ENCODE data around the gene CYP2D6.
"Not testable (repeated sequence)": the region's sequence is repeated elsewhere in the genome, so short reads cannot be mapped to it uniquely, and the experiment has no call there.

The CYP2D6 gene

GRCh38 chr22:42152661-42153270 lies 22.2 kb upstream of the CYP2D6 start:
- no peak for TF ChIP-seq CTCF (IDR thresholded peaks at IDR 0.05; ENCODE audit: low read depth, low read length, missing control alignments)
- no peak for DNase-seq (ENCODE audit: low read depth)
- no peak overlapping the region for H3K4me3 ChIP-seq (ENCODE audit: low read depth, low read length)
- in situ Hi-C loops (cut with HindIII; ENCODE audit: low sequenced_read_pairs): no loop called here

GRCh38 chr22:42151924-42152635 lies 21.5 kb upstream of the CYP2D6 start:
- no peak for DNase-seq (ENCODE audit: low read depth)
- in situ Hi-C loops (cut with HindIII; ENCODE audit: low sequenced_read_pairs): no loop called here
- TF ChIP-seq CTCF (IDR thresholded peaks at IDR 0.05; ENCODE audit: low read depth, low read length, missing control alignments): no peak
- H3K4me3 ChIP-seq (ENCODE audit: low read depth, low read length): no peak overlapping the region

GRCh38 chr22:42150727-42151590 lies 20.3 kb upstream of the CYP2D6 start:
- no peak for TF ChIP-seq CTCF (IDR thresholded peaks at IDR 0.05; ENCODE audit: low read depth, low read length, missing control alignments)
- H3K4me3 ChIP-seq (ENCODE audit: low read depth, low read length): no peak overlapping the region
- no peak for DNase-seq (ENCODE audit: low read depth)
- in situ Hi-C loops (cut with HindIII; ENCODE audit: low sequenced_read_pairs): no loop called here

DNA sequence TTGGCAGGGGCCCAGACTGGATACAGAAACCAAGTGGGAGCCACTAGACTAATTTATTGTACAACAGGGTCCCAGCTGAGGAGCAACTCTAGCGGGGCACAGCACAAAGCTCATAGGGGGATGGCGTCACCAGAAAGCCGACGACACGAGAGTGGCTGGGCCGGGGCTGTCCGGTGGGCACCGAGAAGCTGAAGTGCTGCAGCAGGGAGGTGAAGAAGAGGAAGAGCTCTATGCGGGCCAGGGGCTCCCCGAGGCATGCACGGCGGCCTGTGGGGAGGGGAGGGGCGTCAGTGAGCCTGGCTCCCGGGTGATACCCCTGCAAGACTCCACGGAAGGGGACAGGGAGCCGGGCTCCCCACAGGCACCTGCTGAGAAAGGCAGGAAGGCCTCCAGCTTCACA lies 19.2 kb upstream of the CYP2D6 start:
- in situ Hi-C loops (cut with HindIII; ENCODE audit: low sequenced_read_pairs); H3K4me3 ChIP-seq (ENCODE audit: low read depth, low read length); DNase-seq (ENCODE audit: low read depth): not testable (repeated sequence)

DNA sequence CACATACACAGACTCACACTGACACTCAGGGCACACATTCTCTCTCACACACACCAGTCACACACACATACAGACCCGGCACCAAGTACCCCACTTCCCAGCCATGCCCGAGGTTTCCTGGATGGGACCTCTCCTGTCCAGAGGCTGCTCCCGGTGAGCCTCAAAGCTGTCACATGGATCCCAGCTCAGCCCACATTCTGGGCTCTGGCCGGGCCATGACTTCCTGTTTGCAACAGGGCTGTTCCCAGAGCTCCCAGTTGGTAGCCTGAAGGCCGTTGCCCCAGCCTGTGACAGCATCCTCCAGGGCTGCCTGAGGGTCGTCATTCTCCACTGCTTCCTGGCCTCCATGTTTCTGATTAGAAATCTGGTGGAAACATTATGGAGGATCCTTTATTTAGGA lies 14.6 kb upstream of the CYP2D6 start:
- no peak for DNase-seq (ENCODE audit: low read depth)
- in situ Hi-C loops (cut with HindIII; ENCODE audit: low sequenced_read_pairs): no loop called here
- TF ChIP-seq CTCF (IDR thresholded peaks at IDR 0.05; ENCODE audit: low read depth, low read length, missing control alignments): no peak
- no peak overlapping the region for H3K4me3 ChIP-seq (ENCODE audit: low read depth, low read length)

DNA sequence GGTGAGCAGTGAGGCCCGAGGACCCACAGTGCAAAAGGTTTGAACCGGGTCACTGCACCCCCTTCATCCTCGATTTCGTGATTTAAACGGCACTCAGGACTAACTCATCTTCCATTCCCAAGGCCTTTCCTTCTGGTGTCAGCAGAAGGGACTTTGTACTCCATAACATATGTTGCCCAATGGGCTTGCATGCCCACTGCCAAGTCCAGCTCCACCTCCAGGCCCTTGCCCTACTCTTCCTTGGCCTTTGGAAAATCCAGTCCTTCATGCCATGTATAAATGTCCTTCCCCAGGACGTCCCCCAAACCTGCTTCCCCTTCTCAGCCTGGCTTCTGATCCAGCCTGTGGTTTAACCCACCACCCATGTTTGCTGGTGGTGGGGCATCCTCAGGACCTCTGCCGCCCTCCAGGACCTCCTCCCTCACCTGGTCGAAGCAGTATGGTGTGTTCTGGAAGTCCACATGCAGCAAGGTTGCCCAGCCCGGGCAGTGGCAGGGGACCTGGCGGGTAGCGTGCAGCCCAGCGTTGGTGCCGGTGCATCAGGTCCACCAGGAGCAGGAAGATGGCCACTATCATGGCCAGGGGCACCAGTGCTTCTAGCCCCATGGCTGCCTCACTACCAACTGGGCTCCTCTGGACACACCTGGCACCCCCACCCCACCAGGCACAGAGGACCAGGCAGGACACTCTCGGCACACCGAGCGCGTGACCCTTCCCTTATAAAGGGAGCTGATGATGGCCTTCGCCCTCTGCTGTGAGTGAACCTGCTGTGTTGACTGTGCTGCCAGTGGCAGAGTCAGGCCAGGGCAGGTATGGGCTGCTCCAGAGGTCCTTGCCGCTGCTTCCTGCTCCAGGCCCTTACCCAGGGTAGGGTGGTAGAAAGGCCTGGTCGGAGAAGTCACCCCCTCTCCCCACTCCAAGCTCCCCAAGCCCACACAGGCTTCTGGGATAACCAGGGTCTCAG lies 13.5 kb upstream of the CYP2D6 start:
- in situ Hi-C loops (cut with HindIII; ENCODE audit: low sequenced_read_pairs); DNase-seq (ENCODE audit: low read depth); H3K4me3 ChIP-seq (ENCODE audit: low read depth, low read length): not testable (repeated sequence)

All from astrocyte of the cerebellum (primary cell).